ENCODE data around the gene IL22.

IL22 gene

GRCh38 chr12:68253504-68253903 is at the start of gene IL22:
Gene IL22 (minus strand): TSS chr12:68253604. CDS start chr12:68253448, 156 bp downstream.
- Histone ChIP-seq H3K9me3 (ENCODE audit: control insufficient read depth, insufficient read depth, low read depth, low read length) (no peaks in the 10 kb centered on the region), H3K4me1 (ENCODE audit: control insufficient read depth, insufficient read depth, low read length) (no peaks in the 10 kb centered on the region), H3K9ac (ENCODE audit: low read length) (no peak within 1 kb of the TSS), H3K27ac (ENCODE audit: low read depth, low read length) (no peak within 1 kb of the TSS), H3K27me3 (ENCODE audit: control insufficient read depth, insufficient read depth, low read length) (no peaks in the 10 kb centered on the region), H3K4me3 (ENCODE audit: low read depth, low read length) (no peak within 1 kb of the TSS), H3K36me3 (ENCODE audit: control insufficient read depth, insufficient read depth, low read length) (no peaks in the 10 kb centered on the region)

GRCh38 chr12:68297929-68298328 is 44.5 kb upstream of the IL22 start:
- Histone ChIP-seq H3K36me3 (ENCODE audit: control insufficient read depth, insufficient read depth, low read length) (peaks cover 9% of the 10 kb centered on the region; the same call in 1 of the 2 replicates), H3K4me1 (ENCODE audit: control insufficient read depth, insufficient read depth, low read length) (no peaks in the 10 kb centered on the region), H3K27me3 (ENCODE audit: control insufficient read depth, insufficient read depth, low read length) (no peaks in the 10 kb centered on the region), H3K9me3 (ENCODE audit: control insufficient read depth, insufficient read depth, low read depth, low read length) (no peaks in the 10 kb centered on the region), H3K27ac (ENCODE audit: low read depth, low read length) (no peak overlapping the region), H3K9ac (ENCODE audit: low read length) (no peak overlapping the region), H3K4me3 (ENCODE audit: low read depth, low read length) (no peak overlapping the region)

- Histone ChIP-seq H3K27ac (ENCODE audit: low read depth, low read length) (no peak overlapping the region), H3K9me3 (ENCODE audit: control insufficient read depth, insufficient read depth, low read depth, low read length) (no peaks in the 10 kb centered on the region), H3K27me3 (ENCODE audit: control insufficient read depth, insufficient read depth, low read length) (no peaks in the 10 kb centered on the region), H3K4me3 (ENCODE audit: low read depth, low read length) (no peak overlapping the region), H3K9ac (ENCODE audit: low read length) (no peak overlapping the region), H3K4me1 (ENCODE audit: control insufficient read depth, insufficient read depth, low read length) (no peaks in the 10 kb centered on the region), H3K36me3 (ENCODE audit: control insufficient read depth, insufficient read depth, low read length) (0 out of 2 replicates have a peak, but pooled peaks cover 3% of the 10 kb centered on the region)
These were observed 40.8 kb upstream of the IL22 start for GRCh38 chr12:68294251-68294650.

- Histone ChIP-seq H3K27me3 (ENCODE audit: control insufficient read depth, insufficient read depth, low read length) (no peaks in the 10 kb centered on the region), H3K4me1 (ENCODE audit: control insufficient read depth, insufficient read depth, low read length) (no peaks in the 10 kb centered on the region)
These were observed 39.9 kb upstream of the IL22 start for GRCh38 chr12:68293347-68293746.

GRCh38 chr12:68292151-68292943 is 38.9 kb upstream of the IL22 start:
- Histone ChIP-seq H3K9me3 (ENCODE audit: control insufficient read depth, insufficient read depth, low read depth, low read length) (no peaks in the 10 kb centered on the region), H3K4me3 (ENCODE audit: low read depth, low read length) (no peak overlapping the region), H3K27me3 (ENCODE audit: control insufficient read depth, insufficient read depth, low read length) (no peaks in the 10 kb centered on the region), H3K9ac (ENCODE audit: low read length) (no peak overlapping the region), H3K4me1 (ENCODE audit: control insufficient read depth, insufficient read depth, low read length) (no peaks in the 10 kb centered on the region), H3K27ac (ENCODE audit: low read depth, low read length) (no peak overlapping the region), H3K36me3 (ENCODE audit: control insufficient read depth, insufficient read depth, low read length) (0 out of 2 replicates have a peak, but pooled peaks cover 3% of the 10 kb centered on the region)

More at GRCh38 chr12:68293347-68293746, 39.9 kb upstream of the IL22 start:
- Histone ChIP-seq H3K4me3 (ENCODE audit: low read depth, low read length) (no peak overlapping the region), H3K27ac (ENCODE audit: low read depth, low read length) (no peak overlapping the region), H3K9me3 (ENCODE audit: control insufficient read depth, insufficient read depth, low read depth, low read length) (no peaks in the 10 kb centered on the region), H3K36me3 (ENCODE audit: control insufficient read depth, insufficient read depth, low read length) (0 out of 2 replicates have a peak, but pooled peaks cover 3% of the 10 kb centered on the region), H3K9ac (ENCODE audit: low read length) (no peak overlapping the region)

GRCh38 chr12:68291396-68292036 is 38.1 kb upstream of the IL22 start:
- Histone ChIP-seq H3K9me3 (ENCODE audit: control insufficient read depth, insufficient read depth, low read depth, low read length) (no peaks in the 10 kb centered on the region), H3K27ac (ENCODE audit: low read depth, low read length) (no peak overlapping the region), H3K4me1 (ENCODE audit: control insufficient read depth, insufficient read depth, low read length) (no peaks in the 10 kb centered on the region), H3K9ac (ENCODE audit: low read length) (no peak overlapping the region), H3K27me3 (ENCODE audit: control insufficient read depth, insufficient read depth, low read length) (no peaks in the 10 kb centered on the region), H3K36me3 (ENCODE audit: control insufficient read depth, insufficient read depth, low read length) (0 out of 2 replicates have a peak, but pooled peaks cover under 1% of the 10 kb centered on the region), H3K4me3 (ENCODE audit: low read depth, low read length) (no peak overlapping the region)

GRCh38 chr12:68290126-68290525 is 36.7 kb upstream of the IL22 start:
- Histone ChIP-seq H3K27me3 (ENCODE audit: control insufficient read depth, insufficient read depth, low read length) (no peaks in the 10 kb centered on the region), H3K9me3 (ENCODE audit: control insufficient read depth, insufficient read depth, low read depth, low read length) (no peaks in the 10 kb centered on the region), H3K4me1 (ENCODE audit: control insufficient read depth, insufficient read depth, low read length) (no peaks in the 10 kb centered on the region), H3K4me3 (ENCODE audit: low read depth, low read length) (no peak overlapping the region), H3K9ac (ENCODE audit: low read length) (no peak overlapping the region), H3K36me3 (ENCODE audit: control insufficient read depth, insufficient read depth, low read length) (no peaks in the 10 kb centered on the region), H3K27ac (ENCODE audit: low read depth, low read length) (no peak overlapping the region)

- Histone ChIP-seq H3K27ac (ENCODE audit: low read depth, low read length) (no peak overlapping the region), H3K9ac (ENCODE audit: low read length) (no peak overlapping the region), H3K27me3 (ENCODE audit: control insufficient read depth, insufficient read depth, low read length) (no peaks in the 10 kb centered on the region), H3K36me3 (ENCODE audit: control insufficient read depth, insufficient read depth, low read length) (no peaks in the 10 kb centered on the region), H3K4me3 (ENCODE audit: low read depth, low read length) (no peak overlapping the region), H3K4me1 (ENCODE audit: control insufficient read depth, insufficient read depth, low read length) (no peaks in the 10 kb centered on the region), H3K9me3 (ENCODE audit: control insufficient read depth, insufficient read depth, low read depth, low read length) (no peaks in the 10 kb centered on the region)
These were observed 33.7 kb upstream of the IL22 start for GRCh38 chr12:68287106-68287505.

- Histone ChIP-seq H3K9ac (ENCODE audit: low read length) (no peak overlapping the region), H3K4me3 (ENCODE audit: low read depth, low read length) (no peak overlapping the region), H3K4me1 (ENCODE audit: control insufficient read depth, insufficient read depth, low read length) (no peaks in the 10 kb centered on the region), H3K27me3 (ENCODE audit: control insufficient read depth, insufficient read depth, low read length) (no peaks in the 10 kb centered on the region), H3K36me3 (ENCODE audit: control insufficient read depth, insufficient read depth, low read length) (no peaks in the 10 kb centered on the region), H3K27ac (ENCODE audit: low read depth, low read length) (no peak overlapping the region), H3K9me3 (ENCODE audit: control insufficient read depth, insufficient read depth, low read depth, low read length) (no peaks in the 10 kb centered on the region)
These were observed 33.0 kb upstream of the IL22 start for GRCh38 chr12:68286396-68286795.

GRCh38 chr12:68285541-68285940 is 32.1 kb upstream of the IL22 start:
- no peaks in the 10 kb centered on the region for H3K27me3 ChIP-seq (ENCODE audit: control insufficient read depth, insufficient read depth, low read length)
- H3K36me3 ChIP-seq (ENCODE audit: control insufficient read depth, insufficient read depth, low read length): no peaks in the 10 kb centered on the region
- H3K9me3 ChIP-seq (ENCODE audit: control insufficient read depth, insufficient read depth, low read depth, low read length): no peaks in the 10 kb centered on the region
- no peak overlapping the region for H3K9ac ChIP-seq (ENCODE audit: low read length)
- H3K4me3 ChIP-seq (ENCODE audit: low read depth, low read length): no peak overlapping the region
- no peaks in the 10 kb centered on the region for H3K4me1 ChIP-seq (ENCODE audit: control insufficient read depth, insufficient read depth, low read length)
- no peak overlapping the region for H3K27ac ChIP-seq (ENCODE audit: low read depth, low read length)

GRCh38 chr12:68281322-68282077 is 28.1 kb upstream of the IL22 start:
- Histone ChIP-seq H3K9me3 (ENCODE audit: control insufficient read depth, insufficient read depth, low read depth, low read length) (no peaks in the 10 kb centered on the region), H3K27me3 (ENCODE audit: control insufficient read depth, insufficient read depth, low read length) (no peaks in the 10 kb centered on the region), H3K9ac (ENCODE audit: low read length) (no peak overlapping the region), H3K4me1 (ENCODE audit: control insufficient read depth, insufficient read depth, low read length) (peaks cover 6% of the 10 kb centered on the region; the same call in 1 of the 2 replicates), H3K36me3 (ENCODE audit: control insufficient read depth, insufficient read depth, low read length) (no peaks in the 10 kb centered on the region), H3K4me3 (ENCODE audit: low read depth, low read length) (no peak overlapping the region), H3K27ac (ENCODE audit: low read depth, low read length) (no peak overlapping the region)

Measured in HUES6 (cell line).